DOHH2 (cell line): ENCODE results near the gene ONECUT2.

Experiments used
- EZH2phosphoT487 ChIP-seq: fragments of 200-600 bp; sonication (generic); IDR thresholded peaks from 2 replicates; pipeline ENCODE4 v1.6.1; 2017; ENCODE audit warnings: borderline replicate concordance, mild to moderate bottlenecking, antibody characterized with exemption, low read length, moderate library complexity, mixed read lengths
- TF ChIP-seq, protein P1 (sequence below): fragments of 200-600 bp; sonication (generic); IDR thresholded peaks from one replicate; pipeline ENCODE4 v1.5.1; 2014; ENCODE audit warnings: antibody characterized with exemption, mild to moderate bottlenecking, low read depth, low read length; ENCODE audit not compliant: poor library complexity, severe bottlenecking

DNA sequence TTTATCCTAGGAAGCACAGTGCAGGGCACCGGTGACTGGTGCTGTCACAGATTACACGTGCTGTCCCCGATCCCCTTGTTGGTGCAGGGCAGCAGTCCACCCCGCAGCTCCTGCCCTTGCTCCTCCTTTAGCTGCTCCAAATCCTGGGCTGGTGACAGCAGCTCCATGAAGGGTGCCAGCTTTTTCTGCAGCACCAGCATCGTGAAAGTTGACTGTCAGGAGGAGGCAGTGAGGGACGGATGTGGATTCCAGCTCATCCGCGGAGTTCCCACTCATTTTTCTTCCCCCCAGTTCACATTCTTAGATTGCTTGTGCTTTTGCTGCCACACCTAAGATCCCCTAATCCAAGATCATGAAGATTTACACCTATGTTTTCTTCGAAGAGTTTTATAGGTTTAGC lies 67.5 kb downstream of the ONECUT2 start:
- TF ChIP-seq, protein P1, sequence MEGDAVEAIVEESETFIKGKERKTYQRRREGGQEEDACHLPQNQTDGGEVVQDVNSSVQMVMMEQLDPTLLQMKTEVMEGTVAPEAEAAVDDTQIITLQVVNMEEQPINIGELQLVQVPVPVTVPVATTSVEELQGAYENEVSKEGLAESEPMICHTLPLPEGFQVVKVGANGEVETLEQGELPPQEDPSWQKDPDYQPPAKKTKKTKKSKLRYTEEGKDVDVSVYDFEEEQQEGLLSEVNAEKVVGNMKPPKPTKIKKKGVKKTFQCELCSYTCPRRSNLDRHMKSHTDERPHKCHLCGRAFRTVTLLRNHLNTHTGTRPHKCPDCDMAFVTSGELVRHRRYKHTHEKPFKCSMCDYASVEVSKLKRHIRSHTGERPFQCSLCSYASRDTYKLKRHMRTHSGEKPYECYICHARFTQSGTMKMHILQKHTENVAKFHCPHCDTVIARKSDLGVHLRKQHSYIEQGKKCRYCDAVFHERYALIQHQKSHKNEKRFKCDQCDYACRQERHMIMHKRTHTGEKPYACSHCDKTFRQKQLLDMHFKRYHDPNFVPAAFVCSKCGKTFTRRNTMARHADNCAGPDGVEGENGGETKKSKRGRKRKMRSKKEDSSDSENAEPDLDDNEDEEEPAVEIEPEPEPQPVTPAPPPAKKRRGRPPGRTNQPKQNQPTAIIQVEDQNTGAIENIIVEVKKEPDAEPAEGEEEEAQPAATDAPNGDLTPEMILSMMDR = no peak
- no peak for TF ChIP-seq EZH2phosphoT487
